ENCODE measurements around the gene PARL.

PARL gene

DNA sequence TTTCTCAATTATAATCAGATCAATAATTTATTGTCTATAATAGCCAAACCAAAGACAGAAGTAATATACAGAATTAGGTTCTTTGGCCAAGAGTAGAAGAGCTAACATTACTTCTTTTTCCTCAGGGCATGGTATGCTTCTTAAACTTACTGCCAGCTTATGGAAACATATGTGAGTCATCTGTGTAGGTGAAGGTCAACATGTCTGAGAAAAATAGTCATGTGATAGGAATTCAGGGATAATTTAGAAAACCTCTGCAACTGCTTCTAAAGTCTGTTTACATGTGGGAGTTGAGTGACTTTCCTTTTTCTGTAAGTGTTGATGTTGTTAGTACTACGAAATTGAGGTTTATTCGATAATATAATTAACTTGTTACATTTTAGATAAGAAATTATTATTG is 40.1 kb downstream of the PARL start:
- Histone ChIP-seq H3K9me3 (replicated peaks; ENCODE audit: insufficient read depth, low read length) (no peaks in the 10 kb centered on the region), H4K20me1 (ENCODE audit: insufficient read depth, low read length) (no peaks in the 10 kb centered on the region), H2AFZ (ENCODE audit: low read length) (no peak overlapping the region), H3K4me2 (ENCODE audit: low read depth, low read length) (no peak overlapping the region), H3K36me3 (replicated peaks; ENCODE audit: insufficient read depth, low read length) (no peaks in the 10 kb centered on the region; the same call in 1 of the 2 replicates), H3K4me3 (ENCODE audit: low read length) (no peak overlapping the region), H3K79me2 (ENCODE audit: low read length) (no peaks in the 10 kb centered on the region), H3K27ac (ENCODE audit: low read length) (no peak overlapping the region), H3K9ac (ENCODE audit: low read length) (no peak overlapping the region), H3K4me1 (ENCODE audit: low read length) (no peaks in the 10 kb centered on the region), H3F3A (ENCODE audit: insufficient read depth, low read length) (no peaks in the 10 kb centered on the region), H3K9me2 (replicated peaks; ENCODE audit: insufficient read depth, low read length) (no peaks in the 10 kb centered on the region), H3K27me3 (replicated peaks; ENCODE audit: insufficient read depth, low read length) (no peaks in the 10 kb centered on the region)
- TF ChIP-seq EZH2 (optimal IDR thresholded peaks at IDR 0.05; ENCODE audit: low read depth, low read length) (no peak), EZH2phosphoT487 (IDR thresholded peaks at IDR 0.05; ENCODE audit: low read length) (no peak)
- DNase-seq, result no peak

DNA sequence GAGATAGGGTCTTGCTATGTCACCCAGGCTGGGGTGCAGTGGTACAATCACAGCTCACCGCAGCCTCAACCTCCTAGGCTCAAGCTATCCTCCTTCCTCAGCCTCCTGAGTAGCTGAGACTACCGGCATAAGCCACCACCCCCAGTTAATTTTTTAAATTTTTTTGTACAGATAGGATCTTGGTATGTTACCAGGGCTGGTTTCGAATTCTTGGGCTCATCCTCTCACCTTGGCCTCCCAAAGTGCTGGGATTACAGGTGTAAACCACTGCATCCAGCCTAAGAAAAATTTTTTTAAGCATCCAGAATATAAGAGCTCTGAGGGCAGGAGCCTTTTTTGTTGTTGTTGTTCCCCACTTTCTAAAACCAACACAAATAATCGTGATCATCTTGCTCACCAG is 44.9 kb downstream of the PARL start:
- Histone ChIP-seq H3K4me2 (ENCODE audit: low read depth, low read length) (no peak overlapping the region), H4K20me1 (ENCODE audit: insufficient read depth, low read length) (no peaks in the 10 kb centered on the region), H2AFZ (ENCODE audit: low read length) (no peak overlapping the region), H3K27ac (ENCODE audit: low read length) (no peak overlapping the region), H3K9me2 (replicated peaks; ENCODE audit: insufficient read depth, low read length) (no peaks in the 10 kb centered on the region), H3K9me3 (replicated peaks; ENCODE audit: insufficient read depth, low read length) (no peaks in the 10 kb centered on the region), H3K79me2 (ENCODE audit: low read length) (0 out of 2 replicates have a peak, but pooled peaks cover 4% of the 10 kb centered on the region), H3F3A (ENCODE audit: insufficient read depth, low read length) (no peaks in the 10 kb centered on the region), H3K4me3 (ENCODE audit: low read length) (no peak overlapping the region), H3K4me1 (ENCODE audit: low read length) (no peaks in the 10 kb centered on the region), H3K9ac (ENCODE audit: low read length) (no peak overlapping the region), H3K27me3 (replicated peaks; ENCODE audit: insufficient read depth, low read length) (no peaks in the 10 kb centered on the region), H3K36me3 (replicated peaks; ENCODE audit: insufficient read depth, low read length) (no peaks in the 10 kb centered on the region; the same call in 1 of the 2 replicates)
- no peak for DNase-seq
- no peak for TF ChIP-seq EZH2phosphoT487 (IDR thresholded peaks at IDR 0.05; ENCODE audit: low read length)
- TF ChIP-seq, protein P1, sequence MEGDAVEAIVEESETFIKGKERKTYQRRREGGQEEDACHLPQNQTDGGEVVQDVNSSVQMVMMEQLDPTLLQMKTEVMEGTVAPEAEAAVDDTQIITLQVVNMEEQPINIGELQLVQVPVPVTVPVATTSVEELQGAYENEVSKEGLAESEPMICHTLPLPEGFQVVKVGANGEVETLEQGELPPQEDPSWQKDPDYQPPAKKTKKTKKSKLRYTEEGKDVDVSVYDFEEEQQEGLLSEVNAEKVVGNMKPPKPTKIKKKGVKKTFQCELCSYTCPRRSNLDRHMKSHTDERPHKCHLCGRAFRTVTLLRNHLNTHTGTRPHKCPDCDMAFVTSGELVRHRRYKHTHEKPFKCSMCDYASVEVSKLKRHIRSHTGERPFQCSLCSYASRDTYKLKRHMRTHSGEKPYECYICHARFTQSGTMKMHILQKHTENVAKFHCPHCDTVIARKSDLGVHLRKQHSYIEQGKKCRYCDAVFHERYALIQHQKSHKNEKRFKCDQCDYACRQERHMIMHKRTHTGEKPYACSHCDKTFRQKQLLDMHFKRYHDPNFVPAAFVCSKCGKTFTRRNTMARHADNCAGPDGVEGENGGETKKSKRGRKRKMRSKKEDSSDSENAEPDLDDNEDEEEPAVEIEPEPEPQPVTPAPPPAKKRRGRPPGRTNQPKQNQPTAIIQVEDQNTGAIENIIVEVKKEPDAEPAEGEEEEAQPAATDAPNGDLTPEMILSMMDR (IDR thresholded peaks at IDR 0.05; ENCODE audit: low read length), result no peak
- no peak for TF ChIP-seq EZH2 (optimal IDR thresholded peaks at IDR 0.05; ENCODE audit: low read depth, low read length)

DNA sequence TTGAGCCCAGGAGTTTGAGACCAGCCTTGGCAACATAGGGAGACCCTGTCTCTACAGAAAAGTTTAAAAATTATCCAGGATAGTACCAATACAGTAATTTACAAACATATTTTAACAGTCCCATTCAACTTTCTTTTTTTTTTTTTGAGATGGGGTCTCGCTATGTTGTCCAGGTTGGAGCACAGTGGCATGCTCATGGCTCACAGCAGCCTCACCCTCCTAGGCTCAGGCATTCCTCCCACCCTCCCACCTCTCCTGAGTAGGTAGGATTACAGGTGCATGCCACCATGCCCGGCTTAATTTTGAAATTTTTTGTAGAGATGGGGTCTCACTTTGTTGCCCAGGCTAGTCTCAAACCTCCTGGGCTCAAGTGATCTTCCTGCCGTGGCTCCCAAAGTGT is 46.8 kb downstream of the PARL start:
- Histone ChIP-seq H3K9me3 (replicated peaks; ENCODE audit: insufficient read depth, low read length) (no peaks in the 10 kb centered on the region), H3K9ac (ENCODE audit: low read length) (no peak overlapping the region), H3K4me1 (ENCODE audit: low read length) (no peaks in the 10 kb centered on the region), H3K4me2 (ENCODE audit: low read depth, low read length) (no peak overlapping the region), H3K27me3 (replicated peaks; ENCODE audit: insufficient read depth, low read length) (no peaks in the 10 kb centered on the region), H3K79me2 (ENCODE audit: low read length) (0 out of 2 replicates have a peak, but pooled peaks cover 4% of the 10 kb centered on the region), H3K9me2 (replicated peaks; ENCODE audit: insufficient read depth, low read length) (no peaks in the 10 kb centered on the region), H4K20me1 (ENCODE audit: insufficient read depth, low read length) (no peaks in the 10 kb centered on the region), H3K27ac (ENCODE audit: low read length) (no peak overlapping the region), H3F3A (ENCODE audit: insufficient read depth, low read length) (no peaks in the 10 kb centered on the region), H3K4me3 (ENCODE audit: low read length) (no peak overlapping the region), H3K36me3 (replicated peaks; ENCODE audit: insufficient read depth, low read length) (no peaks in the 10 kb centered on the region; the same call in 1 of the 2 replicates), H2AFZ (ENCODE audit: low read length) (no peak overlapping the region)
- TF ChIP-seq EZH2phosphoT487 (IDR thresholded peaks at IDR 0.05; ENCODE audit: low read length), result no peak
- TF ChIP-seq EZH2 (optimal IDR thresholded peaks at IDR 0.05; ENCODE audit: low read depth, low read length), result no peak
- TF ChIP-seq, protein P1 (IDR thresholded peaks at IDR 0.05; ENCODE audit: low read length), result no peak
- DNase-seq, result no peak

DNA sequence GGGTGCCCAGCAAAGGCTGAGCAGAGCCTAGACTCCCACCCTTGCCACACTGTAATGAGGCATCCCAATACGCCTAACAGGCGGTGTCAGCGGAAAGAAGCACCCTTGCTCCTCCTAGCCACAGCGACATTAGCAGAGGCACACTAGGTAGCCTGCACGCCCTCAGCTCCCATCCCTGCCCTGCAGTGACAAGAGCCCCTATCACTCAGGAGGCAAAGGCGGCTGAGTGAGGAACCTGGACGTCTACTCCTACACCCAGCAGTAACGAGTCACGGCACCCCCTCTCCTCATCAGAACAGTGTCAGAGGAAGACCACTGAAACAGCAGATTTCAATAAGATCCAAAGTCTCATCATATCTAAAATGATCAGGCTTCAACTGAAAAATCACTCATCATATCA is 47.3 kb downstream of the PARL start:
- H3K4me3 ChIP-seq (ENCODE audit: low read length), result no peak overlapping the region
- no peak overlapping the region for H3K9ac ChIP-seq (ENCODE audit: low read length)
- H3K27me3 ChIP-seq (replicated peaks; ENCODE audit: insufficient read depth, low read length), result no peaks in the 10 kb centered on the region
- no peak for DNase-seq
- H3K79me2 ChIP-seq (ENCODE audit: low read length), result 0 out of 2 replicates have a peak, but pooled peaks cover 4% of the 10 kb centered on the region
- no peaks in the 10 kb centered on the region for H4K20me1 ChIP-seq (ENCODE audit: insufficient read depth, low read length)
- no peaks in the 10 kb centered on the region for H3F3A ChIP-seq (ENCODE audit: insufficient read depth, low read length)
- no peak overlapping the region for H2AFZ ChIP-seq (ENCODE audit: low read length)
- no peaks in the 10 kb centered on the region for H3K4me1 ChIP-seq (ENCODE audit: low read length)
- no peaks in the 10 kb centered on the region for H3K9me3 ChIP-seq (replicated peaks; ENCODE audit: insufficient read depth, low read length)
- no peaks in the 10 kb centered on the region; the same call in 1 of the 2 replicates for H3K36me3 ChIP-seq (replicated peaks; ENCODE audit: insufficient read depth, low read length)
- no peak overlapping the region for H3K4me2 ChIP-seq (ENCODE audit: low read depth, low read length)
- no peak for TF ChIP-seq EZH2phosphoT487 (IDR thresholded peaks at IDR 0.05; ENCODE audit: low read length)
- TF ChIP-seq EZH2 (optimal IDR thresholded peaks at IDR 0.05; ENCODE audit: low read depth, low read length), result no peak
- no peaks in the 10 kb centered on the region for H3K9me2 ChIP-seq (replicated peaks; ENCODE audit: insufficient read depth, low read length)
- H3K27ac ChIP-seq (ENCODE audit: low read length), result no peak overlapping the region

All from MM.1S (cell line).